Glutamatergic neuron (in vitro differentiated cells): Measurements from ENCODE around the gene SMARCA2. TPM values are rescaled to one million over a fixed set of nuclear protein-coding genes. Genes with fewer than 3 reads are reported as not detected.

ENCODE experiments used
- DNase-seq: peaks from one replicate; pipeline ENCODE4 v3.0.0; 2022
- H3K27ac Mint-ChIP-seq: one replicate; pipeline ENCODE4 v1.8.0; 2020; ENCODE audit warnings: mild to moderate bottlenecking, mixed read lengths, inconsistent platforms; ENCODE audit not compliant: unreplicated experiment
- H3K27me3 Mint-ChIP-seq: one replicate; pipeline ENCODE4 v1.8.0; 2020; ENCODE audit warnings: mild to moderate bottlenecking, moderate library complexity, mixed read lengths, inconsistent platforms; ENCODE audit not compliant: unreplicated experiment
- H3K36me3 Mint-ChIP-seq: one replicate; pipeline ENCODE4 v1.8.0; 2020; ENCODE audit warnings: mild to moderate bottlenecking, mixed read lengths, inconsistent platforms; ENCODE audit not compliant: unreplicated experiment
- H3K4me1 Mint-ChIP-seq: one replicate; pipeline ENCODE4 v1.8.0; 2020; ENCODE audit warnings: mild to moderate bottlenecking, low read depth, mixed read lengths, inconsistent platforms; ENCODE audit not compliant: unreplicated experiment
- H3K4me3 Mint-ChIP-seq: one replicate; pipeline ENCODE4 v1.8.0; 2020; ENCODE audit warnings: mild to moderate bottlenecking, mixed read lengths, inconsistent platforms; ENCODE audit not compliant: unreplicated experiment
- H3K9me3 Mint-ChIP-seq: one replicate; pipeline ENCODE4 v1.8.0; 2020; ENCODE audit warnings: mild to moderate bottlenecking, moderate library complexity, mixed read lengths, inconsistent platforms; ENCODE audit not compliant: unreplicated experiment
- total RNA-seq: library from RNA; stranded (reverse); fragmentation: NEBNext Ultra II Directional; extraction: Animal tissue kit (Norgen Biotek cat#: 25700); gene quantifications from one replicate; pipeline ENCODE4 v1.2.1, GENCODE V29; 2021; ENCODE audit not compliant: unreplicated experiment
- TF ChIP-seq, protein P1 (sequence below): fragments of 200-600 bp; sonication (generic); IDR thresholded peaks from one replicate; pipeline ENCODE4 v1.5.0; 2021; ENCODE audit not compliant: partially characterized antibody, unreplicated experiment

The SMARCA2 gene
- total RNA-seq, 1 donor from 2014 or later: 14.5 TPM

- Mint-ChIP-seq H3K9me3 (peaks cover 2% of the 10 kb centered on the region), H3K4me3 (no peak overlapping the region), H3K27me3 (no peaks in the 10 kb centered on the region), H3K27ac (no peak overlapping the region), H3K4me1 (no peaks in the 10 kb centered on the region), H3K36me3 (no peaks in the 10 kb centered on the region)
- no peak for DNase-seq
- TF ChIP-seq, protein P1, sequence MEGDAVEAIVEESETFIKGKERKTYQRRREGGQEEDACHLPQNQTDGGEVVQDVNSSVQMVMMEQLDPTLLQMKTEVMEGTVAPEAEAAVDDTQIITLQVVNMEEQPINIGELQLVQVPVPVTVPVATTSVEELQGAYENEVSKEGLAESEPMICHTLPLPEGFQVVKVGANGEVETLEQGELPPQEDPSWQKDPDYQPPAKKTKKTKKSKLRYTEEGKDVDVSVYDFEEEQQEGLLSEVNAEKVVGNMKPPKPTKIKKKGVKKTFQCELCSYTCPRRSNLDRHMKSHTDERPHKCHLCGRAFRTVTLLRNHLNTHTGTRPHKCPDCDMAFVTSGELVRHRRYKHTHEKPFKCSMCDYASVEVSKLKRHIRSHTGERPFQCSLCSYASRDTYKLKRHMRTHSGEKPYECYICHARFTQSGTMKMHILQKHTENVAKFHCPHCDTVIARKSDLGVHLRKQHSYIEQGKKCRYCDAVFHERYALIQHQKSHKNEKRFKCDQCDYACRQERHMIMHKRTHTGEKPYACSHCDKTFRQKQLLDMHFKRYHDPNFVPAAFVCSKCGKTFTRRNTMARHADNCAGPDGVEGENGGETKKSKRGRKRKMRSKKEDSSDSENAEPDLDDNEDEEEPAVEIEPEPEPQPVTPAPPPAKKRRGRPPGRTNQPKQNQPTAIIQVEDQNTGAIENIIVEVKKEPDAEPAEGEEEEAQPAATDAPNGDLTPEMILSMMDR: no peak
These were observed 194.3 kb downstream of the SMARCA2 start for GRCh38 chr9:2209400-2209799.

- H3K36me3 Mint-ChIP-seq: no peaks in the 10 kb centered on the region
- TF ChIP-seq, protein P1: no peak
- H3K27me3 Mint-ChIP-seq: no peaks in the 10 kb centered on the region
- no peak for DNase-seq
- no peaks in the 10 kb centered on the region for H3K4me1 Mint-ChIP-seq
- H3K4me3 Mint-ChIP-seq: no peak overlapping the region
- peaks cover 2% of the 10 kb centered on the region for H3K9me3 Mint-ChIP-seq
- no peak overlapping the region for H3K27ac Mint-ChIP-seq
These were observed 195.1 kb downstream of the SMARCA2 start for GRCh38 chr9:2210201-2210600.

DNA sequence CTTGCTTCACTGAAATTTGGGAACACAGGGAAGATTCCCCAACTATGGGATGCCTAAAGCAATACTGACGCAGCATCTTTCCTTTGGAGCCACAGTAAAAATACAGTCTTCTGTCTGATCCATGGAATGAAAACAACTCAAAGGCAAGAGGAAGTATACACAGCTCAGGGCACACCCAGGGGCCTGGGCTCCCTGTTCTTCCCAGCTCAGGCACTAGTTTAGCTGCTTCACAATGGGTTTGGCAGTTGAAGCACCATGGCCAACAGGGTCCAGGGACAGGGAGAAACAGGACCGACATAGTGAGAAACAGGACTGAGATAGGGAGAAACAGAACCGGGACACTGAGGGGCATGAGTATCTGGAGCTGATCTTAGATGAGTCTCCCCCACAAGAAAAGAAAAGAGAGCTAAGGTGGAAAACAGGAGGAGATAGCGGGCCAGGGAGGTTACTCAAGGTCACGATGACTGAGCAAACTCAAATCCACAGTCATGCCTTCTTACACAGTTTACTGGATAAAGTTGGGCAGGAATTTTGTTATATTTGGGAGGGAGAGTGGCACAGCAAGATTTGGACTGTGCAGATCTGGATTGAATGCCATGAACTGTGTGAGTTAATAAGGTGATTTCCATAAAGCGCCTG, 198.8 kb downstream of the SMARCA2 start:
- TF ChIP-seq, protein P1: no peak
- Mint-ChIP-seq H3K27ac (no peak overlapping the region), H3K36me3 (no peaks in the 10 kb centered on the region), H3K27me3 (peaks cover 2% of the 10 kb centered on the region), H3K9me3 (no peaks in the 10 kb centered on the region), H3K4me3 (no peak overlapping the region), H3K4me1 (no peaks in the 10 kb centered on the region)
- no peak for DNase-seq

DNA sequence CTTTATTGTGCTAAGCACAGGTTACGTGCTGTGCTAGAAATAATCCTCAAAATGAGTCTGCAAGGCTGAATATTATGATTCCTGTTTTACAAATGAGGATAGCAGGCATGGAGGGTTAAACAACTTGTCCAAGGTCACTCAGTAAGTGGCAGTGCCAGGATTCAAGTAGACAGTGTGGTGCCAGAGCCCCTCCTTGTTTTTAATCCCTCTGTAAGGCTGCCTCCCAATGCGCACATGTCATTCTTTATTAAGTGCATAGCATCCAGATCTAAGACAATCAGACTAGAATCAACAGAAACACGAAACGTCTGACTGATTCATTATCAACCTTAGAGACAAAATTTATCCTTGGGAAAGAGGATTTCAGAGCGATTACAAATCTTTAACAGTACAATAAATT, 199.6 kb downstream of the SMARCA2 start:
- no peak for DNase-seq
- TF ChIP-seq, protein P1: no peak
- no peaks in the 10 kb centered on the region for H3K4me1 Mint-ChIP-seq
- no peaks in the 10 kb centered on the region for H3K36me3 Mint-ChIP-seq
- peaks cover 2% of the 10 kb centered on the region for H3K27me3 Mint-ChIP-seq
- H3K9me3 Mint-ChIP-seq: no peaks in the 10 kb centered on the region
- H3K27ac Mint-ChIP-seq: no peak overlapping the region
- no peak overlapping the region for H3K4me3 Mint-ChIP-seq

DNA sequence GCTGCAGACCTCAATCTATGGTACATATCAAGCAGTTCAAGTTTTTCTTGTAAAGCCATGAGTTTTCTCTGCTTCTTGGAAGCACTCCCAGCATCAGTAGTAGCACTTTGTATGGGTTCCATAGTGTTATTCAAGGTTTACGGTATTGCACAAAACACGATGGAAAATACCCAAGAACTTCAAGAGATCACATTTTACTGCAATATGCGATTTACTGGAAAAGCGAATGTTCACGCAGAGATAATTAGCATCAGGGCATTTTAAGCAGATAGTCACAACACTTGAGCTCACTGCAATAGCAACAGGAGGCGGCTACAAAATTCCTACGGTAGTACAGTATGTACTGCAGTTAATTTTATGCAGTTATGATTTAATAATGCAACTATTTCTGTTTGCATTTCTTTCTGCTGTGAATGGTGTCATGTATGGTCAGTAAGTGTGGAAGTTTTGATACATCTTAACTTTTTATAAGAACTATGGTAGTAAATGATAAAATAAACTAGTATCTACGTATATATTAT, 200.8 kb downstream of the SMARCA2 start:
- no peaks in the 10 kb centered on the region for H3K9me3 Mint-ChIP-seq
- H3K27ac Mint-ChIP-seq: no peak overlapping the region
- no peak overlapping the region for H3K4me3 Mint-ChIP-seq

More for the DNA sequence above, 200.8 kb downstream of the SMARCA2 start:
- Mint-ChIP-seq H3K27me3 (peaks cover 2% of the 10 kb centered on the region), H3K4me1 (no peaks in the 10 kb centered on the region), H3K36me3 (no peaks in the 10 kb centered on the region)
- TF ChIP-seq, protein P1: no peak
- no peak for DNase-seq
